Astrocyte (in vitro differentiated cells and primary cell): ENCODE data around the gene RNF227.

Source experiments
- EZH2 ChIP-seq: IDR thresholded peaks from 2 replicates; pipeline ENCODE4 v1.6.1; 2012; ENCODE audit warnings: mild to moderate bottlenecking, low read length, inconsistent platforms; ENCODE audit not compliant: insufficient read depth
- TF ChIP-seq, protein P1 (sequence below): IDR thresholded peaks from 2 replicates; pipeline ENCODE4 v1.5.1; 2011; ENCODE audit warnings: low read depth, mild to moderate bottlenecking, inconsistent platforms, low read length, moderate library complexity; ENCODE audit not compliant: insufficient read depth

GRCh38 chr17:7940743-7941142 is 24.7 kb upstream of the RNF227 start:
- TF ChIP-seq, protein P1, sequence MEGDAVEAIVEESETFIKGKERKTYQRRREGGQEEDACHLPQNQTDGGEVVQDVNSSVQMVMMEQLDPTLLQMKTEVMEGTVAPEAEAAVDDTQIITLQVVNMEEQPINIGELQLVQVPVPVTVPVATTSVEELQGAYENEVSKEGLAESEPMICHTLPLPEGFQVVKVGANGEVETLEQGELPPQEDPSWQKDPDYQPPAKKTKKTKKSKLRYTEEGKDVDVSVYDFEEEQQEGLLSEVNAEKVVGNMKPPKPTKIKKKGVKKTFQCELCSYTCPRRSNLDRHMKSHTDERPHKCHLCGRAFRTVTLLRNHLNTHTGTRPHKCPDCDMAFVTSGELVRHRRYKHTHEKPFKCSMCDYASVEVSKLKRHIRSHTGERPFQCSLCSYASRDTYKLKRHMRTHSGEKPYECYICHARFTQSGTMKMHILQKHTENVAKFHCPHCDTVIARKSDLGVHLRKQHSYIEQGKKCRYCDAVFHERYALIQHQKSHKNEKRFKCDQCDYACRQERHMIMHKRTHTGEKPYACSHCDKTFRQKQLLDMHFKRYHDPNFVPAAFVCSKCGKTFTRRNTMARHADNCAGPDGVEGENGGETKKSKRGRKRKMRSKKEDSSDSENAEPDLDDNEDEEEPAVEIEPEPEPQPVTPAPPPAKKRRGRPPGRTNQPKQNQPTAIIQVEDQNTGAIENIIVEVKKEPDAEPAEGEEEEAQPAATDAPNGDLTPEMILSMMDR: no peak
- no peak for TF ChIP-seq EZH2
